ENCODE measurements around the gene HIVEP2.

HIVEP2 gene

GRCh38 chr6:142722012-142722411, 223.0 kb downstream of the HIVEP2 start:
- Histone ChIP-seq H3K27me3 (ENCODE audit: control insufficient read depth in 1 of 2, insufficient read depth in 2 of 2, low read length in 2 of 2) (no peaks in the 10 kb centered on the region), H3K36me3 (ENCODE audit: control insufficient read depth in 1 of 2, insufficient read depth in 2 of 2, low read length in 2 of 2) (no peaks in the 10 kb centered on the region), H3K4me3 (ENCODE audit: low read depth in 1 of 2, low read length in 2 of 2) (no peak overlapping the region), H3K27ac (ENCODE audit: low read depth, low read length) (no peak overlapping the region), H3K4me1 (ENCODE audit: control insufficient read depth in 1 of 2, insufficient read depth in 2 of 2, low read length in 2 of 2) (no peaks in the 10 kb centered on the region), H3K9me3 (ENCODE audit: control insufficient read depth in 1 of 2, low read length in 2 of 2) (no peaks in the 10 kb centered on the region), H3K9ac (ENCODE audit: low read depth in 1 of 2, low read length in 2 of 2) (no peak overlapping the region)

DNA sequence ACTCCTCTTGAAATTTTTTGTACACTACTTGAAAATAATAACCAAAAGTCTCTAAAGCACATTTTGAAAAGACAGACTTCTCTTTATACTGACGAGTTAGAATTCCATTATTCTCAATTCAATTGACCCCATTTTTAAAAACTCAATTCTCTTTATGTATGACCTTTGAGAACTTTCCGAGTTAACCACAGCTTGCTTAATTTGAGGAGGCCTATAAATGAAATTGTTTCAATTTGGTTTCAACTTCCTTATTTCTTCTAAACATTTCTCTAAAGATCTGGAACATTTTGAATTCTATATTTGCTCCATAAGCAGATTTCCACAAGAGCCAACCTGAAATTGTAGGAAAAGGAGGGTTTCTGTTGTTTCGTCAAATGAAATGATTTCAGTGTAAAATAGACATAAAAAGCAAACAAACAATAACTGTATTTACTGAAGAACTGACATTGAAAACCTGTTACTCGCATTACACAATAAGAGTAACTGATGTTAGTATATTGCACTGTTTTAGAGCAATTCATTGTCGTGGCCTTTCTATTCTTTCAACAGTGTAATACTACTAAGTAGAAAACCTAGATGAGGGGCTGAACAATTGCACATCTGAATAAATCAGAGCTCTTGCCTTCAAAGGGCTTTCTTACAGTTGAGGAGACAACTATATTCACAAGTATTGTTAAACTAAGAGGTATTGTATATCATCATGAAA, 223.6 kb downstream of the HIVEP2 start:
- H3K9me3 ChIP-seq (ENCODE audit: control insufficient read depth in 1 of 2, low read length in 2 of 2), result no peaks in the 10 kb centered on the region
- H3K36me3 ChIP-seq (ENCODE audit: control insufficient read depth in 1 of 2, insufficient read depth in 2 of 2, low read length in 2 of 2), result no peaks in the 10 kb centered on the region
- no peak overlapping the region for H3K9ac ChIP-seq (ENCODE audit: low read depth in 1 of 2, low read length in 2 of 2)
- no peaks in the 10 kb centered on the region for H3K4me1 ChIP-seq (ENCODE audit: control insufficient read depth in 1 of 2, insufficient read depth in 2 of 2, low read length in 2 of 2)
- no peak overlapping the region for H3K27ac ChIP-seq (ENCODE audit: low read depth, low read length)
- H3K27me3 ChIP-seq (ENCODE audit: control insufficient read depth in 1 of 2, insufficient read depth in 2 of 2, low read length in 2 of 2), result no peaks in the 10 kb centered on the region
- no peak overlapping the region for H3K4me3 ChIP-seq (ENCODE audit: low read depth in 1 of 2, low read length in 2 of 2)

DNA sequence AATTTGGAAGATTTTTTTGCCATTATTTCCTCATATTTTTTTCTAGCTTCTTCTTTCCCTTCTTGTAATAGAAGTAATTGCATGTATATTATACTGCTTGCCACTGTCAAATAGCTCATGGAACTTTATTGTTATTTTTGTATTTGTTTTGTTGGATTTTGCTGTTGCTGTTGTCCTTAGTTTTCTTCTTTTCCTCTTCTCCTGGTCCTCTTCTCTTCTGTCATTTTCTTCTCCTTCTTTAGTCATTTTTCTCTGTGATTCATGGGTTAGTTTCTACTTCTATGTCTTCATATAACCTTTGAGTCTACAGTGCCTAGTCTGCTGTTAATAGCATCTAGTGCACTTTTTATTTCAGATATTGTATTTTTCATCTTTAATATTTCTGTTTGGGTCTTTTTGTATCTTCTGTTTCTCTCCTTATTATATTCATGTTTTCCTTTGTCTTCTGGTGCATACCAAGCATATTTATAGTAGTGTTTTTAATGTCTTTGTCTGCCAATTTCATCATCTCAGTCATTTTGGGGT, 226.2 kb downstream of the HIVEP2 start:
- Histone ChIP-seq H3K27ac (ENCODE audit: low read depth, low read length) (no peak overlapping the region), H3K36me3 (ENCODE audit: control insufficient read depth in 1 of 2, insufficient read depth in 2 of 2, low read length in 2 of 2) (no peaks in the 10 kb centered on the region), H3K4me3 (ENCODE audit: low read depth in 1 of 2, low read length in 2 of 2) (no peak overlapping the region), H3K4me1 (ENCODE audit: control insufficient read depth in 1 of 2, insufficient read depth in 2 of 2, low read length in 2 of 2) (no peaks in the 10 kb centered on the region), H3K9ac (ENCODE audit: low read depth in 1 of 2, low read length in 2 of 2) (no peak overlapping the region), H3K9me3 (ENCODE audit: control insufficient read depth in 1 of 2, low read length in 2 of 2) (no peaks in the 10 kb centered on the region), H3K27me3 (ENCODE audit: control insufficient read depth in 1 of 2, insufficient read depth in 2 of 2, low read length in 2 of 2) (no peaks in the 10 kb centered on the region)

- H3K9me3 ChIP-seq (ENCODE audit: control insufficient read depth in 1 of 2, low read length in 2 of 2), result no peaks in the 10 kb centered on the region
- no peaks in the 10 kb centered on the region for H3K36me3 ChIP-seq (ENCODE audit: control insufficient read depth in 1 of 2, insufficient read depth in 2 of 2, low read length in 2 of 2)
- no peak overlapping the region for H3K9ac ChIP-seq (ENCODE audit: low read depth in 1 of 2, low read length in 2 of 2)
- H3K27ac ChIP-seq (ENCODE audit: low read depth, low read length), result no peak overlapping the region
- no peaks in the 10 kb centered on the region for H3K4me1 ChIP-seq (ENCODE audit: control insufficient read depth in 1 of 2, insufficient read depth in 2 of 2, low read length in 2 of 2)
- H3K4me3 ChIP-seq (ENCODE audit: low read depth in 1 of 2, low read length in 2 of 2), result no peak overlapping the region
- no peaks in the 10 kb centered on the region for H3K27me3 ChIP-seq (ENCODE audit: control insufficient read depth in 1 of 2, insufficient read depth in 2 of 2, low read length in 2 of 2)
Observed at GRCh38 chr6:142716097-142716496, 228.9 kb downstream of the HIVEP2 start.

DNA sequence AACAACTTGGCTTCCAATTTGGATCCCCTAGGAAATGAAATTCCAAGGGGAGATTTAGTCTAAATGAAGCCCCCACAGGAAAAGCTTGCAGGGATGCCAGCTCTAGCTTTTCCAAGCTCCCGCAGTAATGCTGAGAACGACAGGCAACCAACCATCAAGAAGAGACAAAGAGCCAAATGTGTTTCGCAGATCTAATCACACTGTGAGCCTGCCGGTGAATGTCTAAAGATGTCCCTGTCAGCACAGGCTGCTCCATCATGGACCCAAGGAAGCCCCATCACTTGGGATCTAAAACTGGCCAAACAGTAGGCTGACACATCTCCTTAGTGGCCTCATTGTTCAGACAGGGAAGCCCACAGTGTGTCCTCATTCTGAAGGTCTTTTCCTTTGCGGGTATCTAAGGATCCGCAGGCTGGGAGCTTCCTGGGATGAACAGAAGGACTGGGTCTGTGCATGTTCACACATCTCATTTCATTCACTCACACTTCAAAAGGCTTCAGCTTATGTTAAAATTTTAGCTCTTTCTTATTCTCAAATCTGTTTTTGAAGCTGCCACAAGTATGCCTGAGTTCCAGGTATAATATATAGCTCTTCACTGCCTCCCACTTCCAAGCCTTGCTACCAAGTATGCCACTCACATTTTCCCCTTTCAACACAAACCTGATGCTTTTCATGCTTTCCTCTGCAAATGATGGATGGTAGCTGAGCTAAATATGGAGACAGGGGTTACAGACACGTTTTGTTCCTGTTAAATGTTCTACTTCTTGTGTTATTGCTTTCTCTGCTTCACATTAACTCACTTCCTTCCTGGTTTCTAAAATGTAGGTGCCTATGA, 229.8 kb downstream of the HIVEP2 start:
- Histone ChIP-seq H3K27me3 (ENCODE audit: control insufficient read depth in 1 of 2, insufficient read depth in 2 of 2, low read length in 2 of 2) (no peaks in the 10 kb centered on the region), H3K4me3 (ENCODE audit: low read depth in 1 of 2, low read length in 2 of 2) (no peak overlapping the region), H3K9me3 (ENCODE audit: control insufficient read depth in 1 of 2, low read length in 2 of 2) (no peaks in the 10 kb centered on the region), H3K36me3 (ENCODE audit: control insufficient read depth in 1 of 2, insufficient read depth in 2 of 2, low read length in 2 of 2) (no peaks in the 10 kb centered on the region), H3K4me1 (ENCODE audit: control insufficient read depth in 1 of 2, insufficient read depth in 2 of 2, low read length in 2 of 2) (no peaks in the 10 kb centered on the region), H3K27ac (ENCODE audit: low read depth, low read length) (no peak overlapping the region), H3K9ac (ENCODE audit: low read depth in 1 of 2, low read length in 2 of 2) (no peak overlapping the region)

DNA sequence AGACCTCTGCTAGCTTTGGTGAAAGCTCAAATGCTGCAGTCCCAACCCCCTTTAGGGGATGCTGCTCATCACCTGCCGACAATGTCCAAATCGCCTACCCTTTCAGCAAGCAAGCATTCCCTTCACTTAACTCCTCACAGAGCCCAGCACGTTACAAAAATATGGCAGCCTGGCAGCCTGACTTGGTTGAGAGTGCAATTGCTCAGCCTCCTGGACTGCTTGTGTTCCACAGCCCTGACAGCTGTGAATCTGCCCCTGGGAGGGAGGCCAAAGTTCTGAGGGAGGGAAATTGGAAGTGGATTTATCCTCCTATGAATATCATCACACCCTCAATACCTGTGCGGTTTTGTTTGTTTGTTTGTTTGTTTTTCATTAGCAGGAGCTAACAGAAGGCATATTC, 231.0 kb downstream of the HIVEP2 start:
- H3K9ac ChIP-seq (ENCODE audit: low read depth in 1 of 2, low read length in 2 of 2), result no peak overlapping the region
- no peaks in the 10 kb centered on the region for H3K27me3 ChIP-seq (ENCODE audit: control insufficient read depth in 1 of 2, insufficient read depth in 2 of 2, low read length in 2 of 2)
- H3K4me3 ChIP-seq (ENCODE audit: low read depth in 1 of 2, low read length in 2 of 2), result no peak overlapping the region
- no peaks in the 10 kb centered on the region for H3K9me3 ChIP-seq (ENCODE audit: control insufficient read depth in 1 of 2, low read length in 2 of 2)
- no peaks in the 10 kb centered on the region for H3K4me1 ChIP-seq (ENCODE audit: control insufficient read depth in 1 of 2, insufficient read depth in 2 of 2, low read length in 2 of 2)
- H3K36me3 ChIP-seq (ENCODE audit: control insufficient read depth in 1 of 2, insufficient read depth in 2 of 2, low read length in 2 of 2), result no peaks in the 10 kb centered on the region
- no peak overlapping the region for H3K27ac ChIP-seq (ENCODE audit: low read depth, low read length)

DNA sequence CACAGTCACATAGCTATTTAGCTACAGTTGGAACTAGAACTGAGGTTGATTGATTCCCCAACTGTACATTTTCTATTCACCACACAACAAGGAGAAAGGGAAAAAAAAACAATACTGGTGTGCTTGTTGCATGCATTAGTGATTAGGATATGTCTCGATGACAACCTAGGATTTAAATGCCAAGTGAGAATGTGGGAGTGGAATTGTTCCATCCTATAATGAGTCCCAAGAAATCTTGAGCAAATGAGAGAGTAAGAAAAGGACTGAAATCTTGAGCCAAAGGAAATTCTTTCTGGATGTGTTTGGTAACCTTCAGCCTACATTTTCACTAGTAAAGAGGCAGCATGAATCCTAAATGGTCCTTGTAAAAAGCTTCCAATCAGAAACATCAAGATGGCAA, 232.7 kb downstream of the HIVEP2 start:
- no peak overlapping the region for H3K27ac ChIP-seq (ENCODE audit: low read depth, low read length)
- H3K9ac ChIP-seq (ENCODE audit: low read depth in 1 of 2, low read length in 2 of 2), result no peak overlapping the region
- H3K4me3 ChIP-seq (ENCODE audit: low read depth in 1 of 2, low read length in 2 of 2), result no peak overlapping the region
- no peaks in the 10 kb centered on the region for H3K9me3 ChIP-seq (ENCODE audit: control insufficient read depth in 1 of 2, low read length in 2 of 2)
- no peaks in the 10 kb centered on the region for H3K4me1 ChIP-seq (ENCODE audit: control insufficient read depth in 1 of 2, insufficient read depth in 2 of 2, low read length in 2 of 2)
- no peaks in the 10 kb centered on the region for H3K36me3 ChIP-seq (ENCODE audit: control insufficient read depth in 1 of 2, insufficient read depth in 2 of 2, low read length in 2 of 2)
- H3K27me3 ChIP-seq (ENCODE audit: control insufficient read depth in 1 of 2, insufficient read depth in 2 of 2, low read length in 2 of 2), result no peaks in the 10 kb centered on the region

DNA sequence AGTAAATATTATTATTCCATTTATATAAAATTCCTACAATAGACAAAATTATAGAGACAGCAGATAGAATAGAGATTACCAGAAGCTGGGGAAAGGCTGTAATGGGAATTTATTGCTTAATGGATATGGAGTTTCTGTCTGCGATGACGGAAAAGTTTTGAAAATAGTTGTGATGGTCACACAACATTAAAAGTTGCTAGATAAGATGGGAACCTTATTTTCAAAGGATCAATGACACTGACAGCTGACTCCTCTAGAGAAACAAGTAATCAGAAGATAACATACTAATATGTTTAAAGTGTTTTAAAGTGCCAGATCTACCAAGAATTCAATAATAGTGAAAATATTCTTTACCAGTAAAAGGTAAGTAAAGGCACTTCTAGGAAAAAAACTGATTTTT, 236.3 kb downstream of the HIVEP2 start:
- Histone ChIP-seq H3K4me3 (ENCODE audit: low read depth in 1 of 2, low read length in 2 of 2) (no peak overlapping the region), H3K27ac (ENCODE audit: low read depth, low read length) (no peak overlapping the region), H3K9ac (ENCODE audit: low read depth in 1 of 2, low read length in 2 of 2) (no peak overlapping the region), H3K4me1 (ENCODE audit: control insufficient read depth in 1 of 2, insufficient read depth in 2 of 2, low read length in 2 of 2) (peaks cover 4 to 11% of the 10 kb centered on the region in 2 donors), H3K27me3 (ENCODE audit: control insufficient read depth in 1 of 2, insufficient read depth in 2 of 2, low read length in 2 of 2) (no peaks in the 10 kb centered on the region), H3K36me3 (ENCODE audit: control insufficient read depth in 1 of 2, insufficient read depth in 2 of 2, low read length in 2 of 2) (no peaks in the 10 kb centered on the region), H3K9me3 (ENCODE audit: control insufficient read depth in 1 of 2, low read length in 2 of 2) (no peaks in the 10 kb centered on the region)

DNA sequence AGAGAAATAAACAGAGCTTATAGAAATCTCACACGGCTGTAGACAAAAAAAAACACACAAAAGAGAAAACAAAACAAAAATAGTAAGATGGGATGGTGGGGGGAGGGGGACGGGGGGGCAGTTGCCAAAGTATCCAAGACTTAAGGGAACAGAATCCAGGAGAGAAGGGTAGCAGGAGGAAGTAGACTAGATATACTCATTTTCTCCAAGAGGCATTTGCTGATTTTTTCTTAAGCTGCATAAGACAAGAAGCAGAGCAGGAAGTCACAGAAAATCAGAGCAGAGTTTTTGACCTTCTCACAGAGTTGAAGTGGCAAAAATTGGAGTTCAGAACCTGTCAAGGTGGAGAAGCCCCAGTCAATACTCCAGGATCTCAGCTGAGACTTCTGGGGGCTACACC, 237.7 kb downstream of the HIVEP2 start:
- no peak overlapping the region for H3K9ac ChIP-seq (ENCODE audit: low read depth in 1 of 2, low read length in 2 of 2)
- H3K27ac ChIP-seq (ENCODE audit: low read depth, low read length), result no peak overlapping the region
- H3K36me3 ChIP-seq (ENCODE audit: control insufficient read depth in 1 of 2, insufficient read depth in 2 of 2, low read length in 2 of 2), result no peaks in the 10 kb centered on the region
- H3K27me3 ChIP-seq (ENCODE audit: control insufficient read depth in 1 of 2, insufficient read depth in 2 of 2, low read length in 2 of 2), result no peaks in the 10 kb centered on the region
- H3K9me3 ChIP-seq (ENCODE audit: control insufficient read depth in 1 of 2, low read length in 2 of 2), result no peaks in the 10 kb centered on the region
- H3K4me3 ChIP-seq (ENCODE audit: low read depth in 1 of 2, low read length in 2 of 2), result no peak overlapping the region
- peaks cover 4 to 17% of the 10 kb centered on the region in 2 donors for H3K4me1 ChIP-seq (ENCODE audit: control insufficient read depth in 1 of 2, insufficient read depth in 2 of 2, low read length in 2 of 2)

DNA sequence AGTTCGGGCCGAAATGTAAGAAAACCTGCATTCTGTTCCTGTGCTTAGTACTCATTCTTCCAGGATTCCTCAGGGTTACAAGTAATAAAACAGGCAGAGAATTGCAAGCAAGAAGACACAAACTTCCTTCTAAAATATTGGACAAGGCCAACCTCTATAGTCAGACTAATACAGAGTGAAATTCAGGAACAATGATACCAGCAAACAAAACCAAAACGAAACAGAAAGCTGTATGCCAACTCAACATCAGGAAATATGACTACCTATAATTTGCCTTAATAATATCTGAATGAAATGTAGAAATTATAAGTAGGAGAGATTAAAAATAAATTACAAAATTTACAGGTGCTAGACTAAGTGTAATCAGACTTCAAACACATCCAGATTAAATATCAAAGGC, 238.8 kb downstream of the HIVEP2 start:
- no peak overlapping the region for H3K9ac ChIP-seq (ENCODE audit: low read depth in 1 of 2, low read length in 2 of 2)
- H3K4me3 ChIP-seq (ENCODE audit: low read depth in 1 of 2, low read length in 2 of 2), result no peak overlapping the region
- H3K27ac ChIP-seq (ENCODE audit: low read depth, low read length), result no peak overlapping the region
- H3K36me3 ChIP-seq (ENCODE audit: control insufficient read depth in 1 of 2, insufficient read depth in 2 of 2, low read length in 2 of 2), result no peaks in the 10 kb centered on the region
- H3K4me1 ChIP-seq (ENCODE audit: control insufficient read depth in 1 of 2, insufficient read depth in 2 of 2, low read length in 2 of 2), result peaks cover 4 to 17% of the 10 kb centered on the region in 2 donors
- no peaks in the 10 kb centered on the region for H3K27me3 ChIP-seq (ENCODE audit: control insufficient read depth in 1 of 2, insufficient read depth in 2 of 2, low read length in 2 of 2)
- H3K9me3 ChIP-seq (ENCODE audit: control insufficient read depth in 1 of 2, low read length in 2 of 2), result no peaks in the 10 kb centered on the region

Data from duodenal mucosa (tissue), 2 donors.